ENCODE data around the gene PPM1J. TPM values are rescaled to one million over a fixed set of nuclear protein-coding genes. Genes with fewer than 3 reads are reported as not detected.

PPM1J gene
- total and polyA plus RNA-seq, 2 of the 13 experiments (the other 11 are each of a cell fraction or from before 2014, with no cell fraction given): 0.07 to 0.22 TPM

- intact Hi-C loops (cut with micrococcal nuclease; ENCODE audit: unreplicated experiment): no loop called here
- H3K9me3 ChIP-seq (ENCODE audit: low read length): no peaks in the 10 kb centered on the region
- ATAC-seq (no peak), DNase-seq (ENCODE audit: low spot score) (no peak), FAIRE-seq (no peak)
- WGBS (ENCODE audit: low lambda C conversion rate): 44% methylated on average over 9 of the region's 9 CpGs
- H3K27ac ChIP-seq (ENCODE audit: extremely low read length, insufficient read depth, low read length): no peak overlapping the region
- in situ Hi-C loops (cut with HindIII; ENCODE audit: extremely low pct_ligation_motif_present, low pct_unique_long_range_greater_than_20kb): loop anchor here (25.0 kb wide), 1 partner anchor 325 kb away; no protein-coding TSS in a partner anchor
- H3K79me2 ChIP-seq (ENCODE audit: insufficient read depth, low read length): no peaks in the 10 kb centered on the region
- peaks cover 5% of the 10 kb centered on the region; the same call in 1 of the 2 replicates for H4K20me1 ChIP-seq (ENCODE audit: insufficient read depth, low read length)
- no peak overlapping the region for H3K4me3 ChIP-seq (replicated peaks in 1 of 3; ENCODE audit: insufficient read depth in 1 of 3, low read depth in 2 of 3, low read length in 3 of 3)
- CTCF ChIA-PET (ENCODE audit: low intra/inter-chr PET ratio, low total read pairs): no interaction called here
- TF ChIP-seq MEIS1 (CRISPR knock-in tag; IDR thresholded peaks at IDR 0.05; ENCODE audit: borderline replicate concordance): no peak
- TF ChIP-seq NR0B2 (CRISPR knock-in tag; IDR thresholded peaks at IDR 0.05): no peak
- no peak for TF ChIP-seq NCOA5 (CRISPR knock-in tag; IDR thresholded peaks at IDR 0.05)
- TF ChIP-seq TARDBP (CRISPR knock-in tag; IDR thresholded peaks at IDR 0.05): no peak
- TF ChIP-seq FOXC1 (CRISPR knock-in tag; IDR thresholded peaks at IDR 0.05; ENCODE audit: borderline replicate concordance): no peak
- no peak for TF ChIP-seq ZUFSP (CRISPR knock-in tag; IDR thresholded peaks at IDR 0.05; ENCODE audit: borderline replicate concordance)
- TF ChIP-seq EED (CRISPR knock-in tag; IDR thresholded peaks at IDR 0.05): no peak
- no peak for TF ChIP-seq ZNF563 (CRISPR knock-in tag; IDR thresholded peaks at IDR 0.05)
- TF ChIP-seq SMARCC2 (IDR thresholded peaks at IDR 0.05): no peak
- no peak for TF ChIP-seq NFATC3 (CRISPR knock-in tag; IDR thresholded peaks at IDR 0.05)
- no peak for TF ChIP-seq ZNF687 (CRISPR knock-in tag; IDR thresholded peaks at IDR 0.05)
- no peak for TF ChIP-seq FOXP1 (IDR thresholded peaks at IDR 0.05)
- no peak for TF ChIP-seq FOXP1 (CRISPR knock-in tag; IDR thresholded peaks at IDR 0.05)
- no peak for TF ChIP-seq ZNF276 (CRISPR knock-in tag; IDR thresholded peaks at IDR 0.05; ENCODE audit: low read depth)
- TF ChIP-seq ZNF362 (CRISPR knock-in tag; IDR thresholded peaks at IDR 0.05; ENCODE audit: borderline replicate concordance): no peak
- no peak for TF ChIP-seq ZNF543 (CRISPR knock-in tag; IDR thresholded peaks at IDR 0.05)
- no peak overlapping the region for H3K4me2 ChIP-seq (ENCODE audit: low read depth, low read length)
- POLR2A ChIA-PET: interaction anchor here (0.7 kb wide), 1 partner anchor 318 kb away, joined by 3 read pairs; no protein-coding TSS in a partner anchor
- BruUV-seq (replicated peaks): no TSS peak
- no peak overlapping the region for H3K9ac ChIP-seq (ENCODE audit: insufficient read depth, low read depth, low read length)
- no peak overlapping the region for H2AFZ ChIP-seq (ENCODE audit: low read length)
- peaks cover 37% of the 10 kb centered on the region for H3K4me1 ChIP-seq (ENCODE audit: insufficient read depth, low read length)
- peaks cover 11 to 67% of the 10 kb centered on the region in 2 experiments for H3K27me3 ChIP-seq (ENCODE audit: control insufficient read depth in 1 of 2, insufficient read depth in 2 of 2, low read length in 2 of 2)
- H3K36me3 ChIP-seq (replicated peaks in 1 of 2; ENCODE audit: control insufficient read depth in 1 of 2, insufficient read depth in 2 of 2, low read length in 2 of 2): no peaks in the 10 kb centered on the region
Observed at GRCh38 chr1:112712701-112713128, 2.4 kb downstream of the PPM1J start.

All from HepG2 (cell line).